Activated CD4-positive, alpha-beta T cell treated with anti-CD3 and anti-CD28 coated beads, Interleukin-2, amount 50 U/mL, for 1 hour (primary cell): ENCODE measurements around the gene UBR1.
"Not testable (repeated sequence)": the region's sequence is repeated elsewhere in the genome, so short reads cannot be mapped to it uniquely, and the experiment has no call there.

Experiments
- DNase-seq: peaks from one replicate; pipeline ENCODE4 v3.0.0-alpha.2; 2020

The UBR1 gene

GRCh38 chr15:43105778-43106485 lies at the start of gene UBR1:
Gene UBR1, minus strand, starts transcription at chr15:43106038. Its CDS starts 16 bp downstream, at chr15:43106022.
- peak; percentile 83 for DNase-seq

DNA sequence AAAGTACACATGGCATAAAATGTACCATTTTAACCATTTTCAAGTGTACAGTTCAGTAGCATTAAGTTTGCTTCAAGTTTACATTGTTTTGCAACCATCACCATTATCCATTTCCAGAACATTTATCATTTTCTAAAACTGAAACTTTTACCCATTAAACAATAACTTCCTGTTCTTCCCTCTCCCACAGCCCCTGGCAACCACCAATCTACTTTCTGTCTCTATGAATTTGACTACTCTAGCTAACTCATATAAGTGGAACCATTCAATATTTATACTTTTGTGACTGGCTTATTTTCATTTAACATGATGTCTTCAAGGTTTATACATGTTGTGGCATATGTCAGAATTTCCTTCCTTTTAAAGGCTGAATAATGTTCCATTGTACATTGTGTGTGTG lies 47.4 kb upstream of the UBR1 start:
- no peak for DNase-seq

DNA sequence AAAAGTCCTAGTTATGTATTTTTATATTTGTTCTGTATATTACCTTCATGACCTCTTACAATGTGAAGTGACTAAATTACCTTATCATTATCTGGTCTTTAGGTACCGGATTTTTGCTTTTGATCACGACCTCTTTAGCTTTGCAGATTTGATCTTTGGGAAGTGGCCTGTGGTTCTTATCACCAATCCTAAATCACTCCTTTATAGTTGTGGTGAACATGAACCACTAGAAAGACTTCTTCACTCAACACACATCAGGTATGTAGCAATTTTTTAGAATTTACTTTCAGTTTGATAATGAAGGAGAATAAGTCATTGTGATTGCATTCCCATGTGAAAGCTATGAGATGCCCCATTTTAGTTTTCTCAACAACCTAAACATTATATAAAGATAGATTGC lies 45.9 kb upstream of the UBR1 start:
- no peak for DNase-seq

DNA sequence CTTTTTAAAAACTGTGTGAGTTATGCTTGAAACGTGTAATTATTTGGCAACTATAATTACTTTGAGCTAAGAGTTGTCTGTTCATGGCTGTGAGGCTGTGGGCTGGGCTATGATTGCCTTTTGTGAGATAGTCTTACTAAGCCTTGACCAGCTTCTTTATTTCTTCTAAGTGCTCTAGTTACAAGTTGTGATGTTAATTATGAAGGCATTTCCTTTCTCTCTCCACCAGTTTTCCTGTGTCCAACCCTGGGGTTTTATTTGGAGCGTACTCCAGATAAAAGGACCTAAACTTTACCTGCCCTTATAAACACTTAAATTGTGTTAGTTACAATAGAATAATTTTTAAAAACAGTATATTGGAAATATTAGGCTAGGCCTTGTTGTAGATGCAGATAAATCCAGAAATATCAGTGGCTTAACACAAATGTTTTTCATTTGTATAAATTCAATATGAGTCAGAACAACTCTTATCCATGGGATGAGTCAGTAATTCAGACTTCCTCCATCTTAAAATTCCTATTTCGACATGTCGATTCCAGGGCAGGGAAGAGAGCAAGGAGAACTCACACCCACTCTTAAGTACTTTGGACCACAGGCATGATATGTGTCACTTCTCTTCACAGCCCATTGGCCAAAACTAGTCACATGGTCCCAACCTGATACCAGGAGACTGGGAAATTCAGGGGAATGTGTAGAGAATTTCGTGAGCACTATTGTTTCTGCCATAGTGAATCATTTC lies 44.5 kb upstream of the UBR1 start:
- no peak for DNase-seq

GRCh38 chr15:43146184-43146583 lies 40.3 kb upstream of the UBR1 start:
- no peak for DNase-seq

DNA sequence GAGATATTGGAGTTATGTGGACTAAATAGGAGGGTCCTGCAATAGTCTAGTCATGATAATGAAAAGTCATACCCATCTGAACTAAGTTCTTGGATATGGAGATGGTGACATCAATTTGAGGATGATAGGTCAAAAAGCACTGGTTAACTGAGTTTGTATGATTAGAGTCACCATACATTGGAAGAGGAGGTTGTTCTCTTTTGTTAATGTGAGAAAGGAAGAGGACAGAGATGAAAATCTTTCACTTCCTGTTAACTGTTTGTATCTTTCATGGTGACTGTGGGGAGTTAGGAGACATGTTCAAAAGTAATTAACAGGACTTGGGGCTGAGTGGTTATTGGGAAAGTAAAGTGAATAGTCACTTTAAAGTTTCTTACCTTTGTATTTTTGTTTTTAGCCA lies 38.7 kb upstream of the UBR1 start:
- no peak for DNase-seq

DNA sequence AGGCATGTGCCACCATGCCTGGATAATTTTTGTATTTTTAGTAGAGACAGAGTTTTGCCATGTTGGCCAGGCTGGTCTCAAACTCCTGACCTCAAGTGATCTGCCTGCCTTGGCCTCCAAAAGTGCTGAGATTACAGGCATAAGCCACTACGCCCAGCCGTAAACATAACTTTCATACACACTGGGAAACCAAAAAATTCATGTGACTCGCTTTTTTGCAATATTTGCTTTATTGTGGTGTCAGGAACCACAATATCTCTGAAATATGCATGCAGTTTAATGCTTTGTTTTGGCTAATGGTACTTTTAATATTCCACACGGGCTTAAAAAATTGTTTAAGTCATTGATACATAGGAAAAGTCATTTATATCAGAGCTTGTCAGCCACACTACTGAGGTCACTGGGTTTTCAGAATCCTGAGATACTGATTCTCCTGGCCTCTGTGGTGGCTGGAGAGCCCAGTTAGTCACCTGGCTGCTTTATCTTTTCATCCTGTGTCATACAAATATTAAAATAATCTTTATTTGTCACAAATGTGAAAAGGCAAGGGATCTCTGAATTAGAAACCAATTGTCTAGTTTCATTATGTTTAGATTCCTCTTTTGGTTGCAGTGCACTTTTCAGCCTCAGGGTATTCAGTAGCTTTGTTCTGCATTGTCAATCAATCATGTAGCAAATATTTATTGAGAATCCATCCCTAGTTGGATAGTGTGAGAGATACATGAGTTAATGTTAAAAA lies 37.5 kb upstream of the UBR1 start:
- no peak for DNase-seq

GRCh38 chr15:43135351-43135750 lies 29.5 kb upstream of the UBR1 start:
- DNase-seq: no peak

DNA sequence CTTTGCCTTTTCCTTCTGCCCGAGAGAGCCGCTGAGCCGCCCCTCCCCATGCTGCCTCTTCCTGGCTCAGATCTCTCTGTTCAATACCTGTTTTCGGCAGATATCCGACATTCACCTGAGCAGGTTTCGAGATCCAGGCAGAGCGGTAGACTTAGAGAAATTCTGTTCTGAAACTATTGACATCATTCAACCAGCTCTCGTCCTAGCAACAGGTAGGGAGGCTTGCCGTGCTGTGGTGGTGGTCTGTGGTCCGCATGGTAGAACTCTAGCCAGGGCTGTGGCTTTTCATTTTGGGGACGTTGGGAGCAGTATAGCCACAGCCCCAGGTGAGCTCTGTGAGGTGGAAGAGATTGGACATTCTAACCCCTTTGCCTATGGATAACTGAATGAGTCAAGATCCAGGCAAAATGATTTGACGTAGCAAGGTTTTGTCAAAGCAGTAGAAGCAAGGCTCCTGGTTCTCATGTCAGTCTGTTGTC lies 28.4 kb upstream of the UBR1 start:
- DNase-seq: no peak

- peak; percentile 41 for DNase-seq
These were observed 27.8 kb upstream of the UBR1 start, which contains the start of gene TMEM62 for GRCh38 chr15:43133430-43134156. Gene TMEM62, plus strand, starts transcription at chr15:43133586. Its CDS starts 217 bp downstream, at chr15:43133803.

DNA sequence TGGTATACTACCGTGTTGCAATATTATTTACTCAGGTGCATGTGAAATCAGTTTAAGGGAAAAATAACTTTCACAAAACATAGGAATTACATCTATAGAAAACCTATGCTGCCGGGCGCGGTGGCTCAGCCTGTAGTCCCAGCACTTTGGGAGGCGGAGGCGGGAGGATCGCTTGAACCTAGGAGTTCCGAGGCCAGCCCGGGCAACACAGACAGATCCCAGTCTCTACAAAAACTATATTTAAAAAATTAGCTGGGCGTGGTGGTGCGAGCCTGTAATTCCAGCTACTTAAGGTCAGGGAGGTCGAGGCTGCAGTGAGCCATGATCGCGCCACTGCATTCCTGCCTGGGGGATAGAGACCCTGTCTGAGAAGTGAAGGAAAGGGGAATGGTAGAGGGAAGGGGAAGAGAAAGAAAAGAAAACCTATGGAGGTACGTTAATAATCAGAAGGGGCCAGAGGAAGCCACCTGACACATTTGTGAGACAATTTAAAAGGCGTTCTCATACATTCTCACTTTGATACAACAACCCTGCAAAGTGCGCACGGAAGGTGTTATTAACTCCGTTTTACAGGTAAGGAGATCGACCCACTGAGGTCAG lies 27.1 kb upstream of the UBR1 start:
- DNase-seq: no peak

GRCh38 chr15:43128980-43129335 lies 23.1 kb upstream of the UBR1 start:
- no peak for DNase-seq

- DNase-seq: not testable (repeated sequence)
These were observed 22.5 kb upstream of the UBR1 start for GRCh38 chr15:43128174-43128979.

- no peak for DNase-seq
These were observed 21.9 kb upstream of the UBR1 start for GRCh38 chr15:43127752-43128151.

- DNase-seq: no peak
These were observed 20.5 kb upstream of the UBR1 start for GRCh38 chr15:43126356-43126755.

- DNase-seq: no peak
These were observed 19.3 kb upstream of the UBR1 start for GRCh38 chr15:43125100-43125661.

- no peak for DNase-seq
These were observed 16.0 kb upstream of the UBR1 start for GRCh38 chr15:43121863-43122262.

DNA sequence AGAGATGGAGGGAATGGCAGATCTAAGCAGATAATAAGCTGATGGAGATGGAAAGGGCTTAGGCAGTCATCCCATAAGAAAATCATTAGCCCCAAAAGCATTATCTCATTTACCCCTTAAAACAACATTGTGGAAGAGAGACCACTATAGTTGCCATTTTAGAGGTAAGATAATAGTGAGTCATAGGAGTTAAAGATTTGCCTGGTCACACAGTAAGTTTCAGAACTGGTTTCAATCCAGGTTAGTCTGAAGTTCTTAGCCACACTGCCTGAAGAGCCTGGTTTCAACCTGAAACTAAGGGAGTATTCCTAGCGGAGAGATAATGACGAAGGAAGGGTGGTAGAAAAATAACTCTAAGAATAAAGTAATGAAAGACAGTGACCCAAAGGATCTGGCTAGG lies 13.0 kb upstream of the UBR1 start:
- no peak for DNase-seq

DNA sequence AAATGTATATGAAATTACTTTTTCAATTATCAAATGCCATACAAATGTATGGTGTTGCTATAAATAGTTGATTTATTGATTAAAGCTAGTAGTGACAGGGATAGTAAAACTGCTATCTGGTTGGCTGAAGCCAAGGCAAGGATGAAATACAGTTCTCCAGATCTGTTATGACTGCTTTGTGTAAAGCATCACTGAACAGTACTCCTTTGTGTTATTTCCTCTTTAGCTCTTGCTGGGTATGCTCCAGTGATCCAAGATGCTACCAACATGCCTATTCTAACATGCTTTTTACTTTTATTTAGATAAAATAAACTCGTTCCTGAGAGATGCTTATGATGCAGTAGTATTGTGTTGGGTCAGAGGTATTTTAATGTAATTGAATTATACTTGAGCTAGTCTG lies 12.4 kb upstream of the UBR1 start:
- DNase-seq: no peak

DNA sequence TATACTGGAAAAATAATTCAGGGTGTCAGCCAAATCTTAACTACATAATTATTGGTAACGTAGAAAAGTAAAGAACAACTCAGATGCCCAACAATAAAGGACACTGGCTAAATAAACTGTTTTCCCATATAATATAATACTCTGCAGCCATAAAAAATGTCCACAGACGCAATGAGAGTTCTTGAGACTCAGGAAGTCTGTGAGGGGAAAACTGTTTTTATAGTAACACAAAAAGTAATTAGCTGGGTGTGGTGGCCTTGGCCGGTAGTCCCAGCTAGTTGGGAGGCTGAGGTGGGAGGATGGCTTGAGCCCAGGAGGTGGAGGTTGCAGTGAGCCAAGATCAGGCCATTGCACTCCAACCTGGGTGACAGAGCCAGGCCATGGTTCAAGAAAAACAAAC lies 5.5 kb upstream of the UBR1 start:
- DNase-seq: no peak

DNA sequence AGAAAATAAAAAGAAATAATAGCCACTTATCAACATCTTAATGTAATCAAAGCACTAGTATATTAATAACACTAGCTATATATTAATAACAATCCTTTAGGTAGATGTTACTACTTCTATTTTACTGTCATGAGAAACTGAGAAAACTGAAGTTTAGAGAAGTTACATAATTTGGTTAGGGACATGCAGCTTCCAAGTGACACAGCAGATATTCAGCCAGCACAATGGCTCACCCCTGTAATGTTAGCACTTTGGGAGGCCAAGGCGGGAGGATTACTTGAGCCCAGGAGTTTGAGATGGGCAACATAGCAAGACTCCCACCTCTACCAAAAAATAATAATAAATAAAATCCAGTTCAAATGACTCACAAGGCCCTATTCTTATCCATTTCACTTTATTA lies 1.9 kb upstream of the UBR1 start:
- no peak for DNase-seq

DNA sequence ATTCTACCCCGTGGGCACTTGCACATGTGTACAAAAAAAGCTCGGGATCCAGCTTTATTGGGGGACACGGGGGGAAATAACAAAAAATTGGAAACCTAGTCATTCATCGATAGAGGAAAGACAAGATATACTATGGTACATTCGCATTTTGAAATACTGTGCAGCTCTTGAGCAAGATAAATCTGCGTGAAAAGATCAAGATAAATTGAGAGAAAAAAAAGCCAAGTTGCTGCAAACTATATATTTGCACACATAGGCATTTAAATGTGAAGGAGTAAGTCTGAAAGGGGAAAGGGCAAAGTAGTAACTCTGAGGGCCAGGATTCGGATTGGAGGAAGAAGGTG lies 620 bp upstream of the UBR1 start:
- DNase-seq: no peak
